HG02840 (cell line): ENCODE measurements around the gene CELSR2.

Experiments
- ATAC-seq: cut with Tn5 transposase; IDR thresholded peaks from one replicate; pipeline ENCODE4 v1.9.1; 2021; ENCODE audit warnings: mild to moderate bottlenecking, moderate library complexity, moderate number of reproducible peaks; ENCODE audit not compliant: unreplicated experiment, low FRiP score

Gene CELSR2

DNA sequence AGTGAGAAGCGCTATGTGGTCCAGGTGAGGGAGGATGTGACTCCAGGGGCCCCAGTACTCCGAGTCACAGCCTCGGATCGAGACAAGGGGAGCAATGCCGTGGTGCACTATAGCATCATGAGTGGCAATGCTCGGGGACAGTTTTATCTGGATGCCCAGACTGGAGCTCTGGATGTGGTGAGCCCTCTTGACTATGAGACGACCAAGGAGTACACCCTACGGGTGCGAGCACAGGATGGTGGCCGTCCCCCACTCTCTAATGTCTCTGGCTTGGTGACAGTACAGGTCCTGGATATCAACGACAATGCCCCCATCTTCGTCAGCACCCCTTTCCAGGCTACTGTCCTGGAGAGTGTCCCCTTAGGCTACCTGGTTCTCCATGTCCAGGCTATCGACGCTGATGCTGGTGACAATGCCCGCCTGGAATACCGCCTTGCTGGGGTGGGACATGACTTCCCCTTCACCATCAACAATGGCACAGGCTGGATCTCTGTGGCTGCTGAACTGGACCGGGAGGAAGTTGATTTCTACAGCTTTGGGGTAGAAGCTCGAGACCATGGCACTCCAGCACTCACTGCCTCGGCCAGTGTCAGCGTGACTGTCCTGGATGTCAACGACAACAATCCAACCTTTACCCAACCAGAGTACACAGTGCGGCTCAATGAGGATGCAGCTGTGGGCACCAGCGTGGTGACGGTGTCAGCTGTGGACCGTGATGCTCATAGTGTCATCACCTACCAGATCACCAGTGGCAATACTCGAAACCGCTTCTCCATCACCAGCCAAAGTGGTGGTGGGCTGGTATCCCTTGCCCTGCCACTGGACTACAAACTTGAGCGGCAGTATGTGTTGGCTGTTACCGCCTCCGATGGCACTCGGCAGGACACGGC lies 2.2 kb downstream of the CELSR2 start:
- ATAC-seq = no peak

DNA sequence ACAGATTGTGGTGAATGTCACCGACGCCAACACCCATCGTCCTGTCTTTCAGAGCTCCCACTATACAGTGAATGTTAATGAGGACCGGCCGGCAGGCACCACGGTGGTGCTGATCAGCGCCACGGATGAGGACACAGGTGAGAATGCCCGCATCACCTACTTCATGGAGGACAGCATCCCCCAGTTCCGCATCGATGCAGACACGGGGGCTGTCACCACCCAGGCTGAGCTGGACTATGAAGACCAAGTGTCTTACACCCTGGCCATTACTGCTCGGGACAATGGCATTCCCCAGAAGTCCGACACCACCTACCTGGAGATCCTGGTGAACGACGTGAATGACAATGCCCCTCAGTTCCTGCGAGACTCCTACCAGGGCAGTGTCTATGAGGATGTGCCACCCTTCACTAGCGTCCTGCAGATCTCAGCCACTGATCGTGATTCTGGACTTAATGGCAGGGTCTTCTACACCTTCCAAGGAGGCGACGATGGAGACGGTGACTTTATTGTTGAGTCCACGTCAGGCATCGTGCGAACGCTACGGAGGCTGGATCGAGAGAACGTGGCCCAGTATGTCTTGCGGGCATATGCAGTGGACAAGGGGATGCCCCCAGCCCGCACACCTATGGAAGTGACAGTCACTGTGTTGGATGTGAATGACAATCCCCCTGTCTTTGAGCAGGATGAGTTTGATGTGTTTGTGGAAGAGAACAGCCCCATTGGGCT lies 3.0 kb downstream of the CELSR2 start:
- ATAC-seq = no peak

DNA sequence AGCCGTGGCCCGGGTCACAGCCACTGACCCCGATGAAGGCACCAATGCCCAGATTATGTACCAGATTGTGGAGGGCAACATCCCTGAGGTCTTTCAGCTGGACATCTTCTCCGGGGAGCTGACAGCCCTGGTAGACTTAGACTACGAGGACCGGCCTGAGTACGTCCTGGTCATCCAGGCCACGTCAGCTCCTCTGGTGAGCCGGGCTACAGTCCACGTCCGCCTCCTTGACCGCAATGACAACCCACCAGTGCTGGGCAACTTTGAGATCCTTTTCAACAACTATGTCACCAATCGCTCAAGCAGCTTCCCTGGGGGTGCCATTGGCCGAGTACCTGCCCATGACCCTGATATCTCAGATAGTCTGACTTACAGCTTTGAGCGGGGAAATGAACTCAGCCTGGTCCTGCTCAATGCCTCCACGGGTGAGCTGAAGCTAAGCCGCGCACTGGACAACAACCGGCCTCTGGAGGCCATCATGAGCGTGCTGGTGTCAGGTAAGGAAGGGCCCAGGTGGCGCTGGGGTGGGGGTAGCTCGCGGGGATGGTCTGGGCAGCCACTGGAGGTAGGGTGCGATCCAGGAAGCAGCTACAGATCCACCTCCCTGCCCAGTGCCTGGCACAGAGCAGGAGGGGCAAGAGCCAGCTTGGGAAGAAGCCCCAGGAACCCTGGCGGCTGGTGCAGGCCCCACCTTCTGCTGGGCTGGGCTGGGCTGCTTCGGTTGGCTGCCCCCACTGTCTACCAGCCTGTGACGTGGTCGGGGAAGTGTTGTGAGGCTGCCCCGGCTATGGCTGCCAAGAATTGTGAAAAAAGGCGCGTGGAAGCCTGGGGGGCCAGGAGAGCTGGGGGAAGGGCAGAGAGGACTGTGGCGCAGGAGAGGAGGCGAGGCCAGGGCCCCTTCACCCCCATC lies 3.8 kb downstream of the CELSR2 start:
- no peak for ATAC-seq

DNA sequence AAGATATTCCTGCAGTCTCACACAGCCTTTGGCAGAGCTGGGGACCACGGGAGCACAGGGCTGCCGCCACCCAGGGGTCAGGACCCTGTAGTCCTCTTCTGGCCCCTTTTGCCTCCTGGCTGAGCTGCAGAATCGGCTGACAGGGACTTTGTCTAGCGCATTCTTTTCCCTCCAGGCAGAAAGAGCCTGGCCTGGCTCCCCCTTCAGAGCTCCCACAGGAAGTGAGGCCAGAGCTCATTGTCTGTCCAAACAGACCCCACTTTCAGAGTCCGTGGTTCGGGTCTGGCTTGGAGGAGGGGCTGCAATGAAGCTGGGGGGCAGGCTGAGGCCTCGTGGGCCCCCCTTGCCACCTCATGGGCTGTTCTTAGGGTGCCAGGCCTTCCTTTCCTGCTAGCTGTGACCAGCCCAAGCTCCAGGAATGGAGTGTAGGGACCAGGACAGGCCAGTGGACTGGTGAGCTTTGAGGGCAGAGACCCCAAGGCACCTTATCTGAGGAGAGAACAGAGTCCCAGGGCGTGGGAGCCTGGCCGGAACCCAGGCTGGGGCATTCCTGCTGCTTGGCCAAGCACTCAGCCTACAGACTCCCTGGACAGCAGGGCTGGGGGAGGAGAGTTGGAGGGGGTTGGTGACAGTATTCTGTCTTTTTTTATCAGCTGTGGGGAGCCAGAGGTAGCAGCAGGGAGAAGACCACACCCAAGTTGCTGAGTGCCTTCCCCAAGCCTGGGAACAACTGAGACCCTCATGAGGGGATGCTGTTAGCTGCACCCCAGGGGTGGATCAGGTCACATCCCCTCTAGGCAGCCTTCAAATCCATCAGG lies 4.7 kb downstream of the CELSR2 start:
- ATAC-seq = no peak

DNA sequence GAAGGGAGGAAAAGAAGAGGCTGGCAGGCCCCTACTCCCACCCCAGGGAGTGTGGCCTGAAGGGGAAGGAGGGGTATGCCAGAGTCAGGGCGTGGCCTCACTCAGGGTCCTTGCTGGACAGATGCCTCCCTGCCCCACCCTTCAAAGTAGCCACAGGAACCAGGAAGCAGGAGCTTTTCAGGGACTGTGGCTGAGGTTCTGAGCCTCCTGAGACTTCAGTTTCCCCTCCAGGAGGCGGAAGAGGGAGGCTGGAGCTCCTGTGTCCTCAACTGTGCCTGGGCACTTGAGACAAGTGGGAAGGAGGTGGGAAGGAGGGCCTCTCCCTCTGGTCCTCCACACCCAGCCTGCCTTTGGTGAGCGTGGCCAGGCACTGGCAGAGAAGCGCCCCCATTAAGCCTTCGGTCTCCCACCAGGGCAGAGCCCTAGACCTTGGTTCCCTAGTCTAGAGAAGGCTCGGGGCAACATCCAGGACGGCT lies 5.3 kb downstream of the CELSR2 start:
- ATAC-seq = no peak

DNA sequence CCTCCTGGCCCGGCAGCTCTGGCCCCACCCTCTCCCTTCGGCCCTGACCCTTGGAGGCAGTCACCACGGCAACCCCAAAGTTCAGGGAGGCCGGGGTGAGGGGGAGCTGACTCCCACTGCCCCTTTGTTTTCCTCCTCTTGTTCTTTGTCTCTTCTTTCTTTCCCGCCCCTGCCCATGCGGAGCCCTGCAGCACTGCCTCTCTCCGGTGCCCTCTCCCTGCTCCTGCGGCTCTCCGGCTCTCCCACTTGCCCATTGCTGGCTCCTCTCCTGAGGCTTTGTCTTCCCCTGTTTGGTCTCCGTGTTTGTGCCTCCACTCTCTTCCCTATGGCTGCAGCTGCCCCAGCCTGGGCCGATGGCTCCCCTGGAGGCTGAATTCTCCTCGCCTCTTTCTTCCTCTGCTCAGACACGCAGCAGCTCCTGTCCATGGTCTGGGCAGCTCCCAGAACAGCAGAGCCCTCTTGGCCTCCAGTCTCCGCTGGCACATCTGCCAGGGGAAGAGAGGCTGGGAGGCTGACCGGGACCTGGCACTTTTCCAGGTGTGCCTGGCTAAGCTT lies 5.8 kb downstream of the CELSR2 start:
- ATAC-seq = no peak

DNA sequence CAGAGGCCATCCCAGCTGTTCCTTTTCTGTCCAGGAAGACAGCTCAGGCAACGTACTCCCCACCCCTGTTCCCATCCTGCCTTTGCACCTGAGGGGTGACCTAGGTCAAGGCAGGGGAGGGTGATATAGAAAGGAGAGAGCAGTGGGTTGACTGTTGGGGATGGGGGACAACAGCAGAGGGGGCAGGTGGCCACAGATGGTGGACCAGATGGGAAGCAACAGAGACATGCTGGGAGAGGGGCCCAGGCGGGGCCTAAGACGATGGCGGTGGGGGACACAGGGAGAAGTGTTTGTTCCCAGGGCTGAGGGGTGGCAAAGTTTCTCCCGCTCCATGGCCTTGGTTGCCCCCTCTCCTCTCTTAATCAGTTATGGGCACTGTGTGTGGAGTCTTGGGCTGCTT lies 6.3 kb downstream of the CELSR2 start:
- ATAC-seq = no peak

DNA sequence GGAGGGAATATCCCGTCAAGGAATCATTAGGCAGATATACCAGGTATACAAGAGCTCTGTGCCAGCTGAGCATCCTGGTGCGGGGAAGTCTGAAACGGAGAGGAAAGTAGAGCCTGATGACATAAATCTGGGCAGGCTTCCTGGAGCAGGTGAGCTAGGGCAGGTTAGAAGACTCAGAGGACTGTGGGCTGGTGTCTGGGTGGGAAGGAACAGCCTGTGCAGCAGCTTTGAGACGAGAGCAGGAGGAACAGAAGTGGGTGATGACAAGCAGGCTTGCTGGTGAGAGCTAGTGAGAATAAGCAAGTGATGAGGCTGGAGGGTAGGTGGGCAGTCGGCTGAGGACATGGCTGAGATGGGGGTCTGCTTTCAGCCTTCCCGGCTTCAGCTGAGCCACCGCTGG lies 6.7 kb downstream of the CELSR2 start:
- no peak for ATAC-seq

DNA sequence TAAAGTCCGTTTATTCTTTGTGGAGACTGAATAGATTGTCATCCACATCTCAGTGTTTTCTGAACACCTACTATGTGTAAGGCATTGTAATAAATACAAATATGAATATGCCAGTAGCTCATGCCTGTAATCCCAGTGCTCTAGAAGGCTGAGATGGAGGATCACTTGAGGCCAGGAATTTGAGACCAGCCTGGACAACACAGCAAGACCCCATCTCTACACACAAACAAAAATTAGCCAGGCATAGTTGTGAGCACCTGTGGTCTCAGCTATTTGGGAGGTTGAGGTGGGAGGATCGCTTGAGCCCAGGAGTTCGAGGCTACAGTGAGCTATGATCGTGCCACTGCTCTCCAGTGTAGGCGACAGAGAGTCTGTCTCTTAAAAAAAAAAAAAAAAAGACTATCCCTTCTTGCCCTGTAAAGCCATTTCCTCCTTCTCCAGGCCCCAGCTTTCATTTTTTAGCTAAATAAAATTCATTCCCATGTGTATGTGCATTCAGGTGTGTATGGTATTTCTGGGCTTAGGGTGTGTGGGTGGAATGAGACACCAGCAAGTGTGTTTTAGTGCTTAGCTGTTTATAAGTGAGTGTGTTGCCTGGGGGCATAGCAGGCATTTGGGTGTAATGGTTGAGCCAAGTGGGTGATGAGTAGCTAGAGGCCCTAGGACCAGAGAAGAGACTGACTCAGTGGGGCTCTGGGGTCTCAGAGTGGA lies 7.8 kb downstream of the CELSR2 start:
- no peak for ATAC-seq

DNA sequence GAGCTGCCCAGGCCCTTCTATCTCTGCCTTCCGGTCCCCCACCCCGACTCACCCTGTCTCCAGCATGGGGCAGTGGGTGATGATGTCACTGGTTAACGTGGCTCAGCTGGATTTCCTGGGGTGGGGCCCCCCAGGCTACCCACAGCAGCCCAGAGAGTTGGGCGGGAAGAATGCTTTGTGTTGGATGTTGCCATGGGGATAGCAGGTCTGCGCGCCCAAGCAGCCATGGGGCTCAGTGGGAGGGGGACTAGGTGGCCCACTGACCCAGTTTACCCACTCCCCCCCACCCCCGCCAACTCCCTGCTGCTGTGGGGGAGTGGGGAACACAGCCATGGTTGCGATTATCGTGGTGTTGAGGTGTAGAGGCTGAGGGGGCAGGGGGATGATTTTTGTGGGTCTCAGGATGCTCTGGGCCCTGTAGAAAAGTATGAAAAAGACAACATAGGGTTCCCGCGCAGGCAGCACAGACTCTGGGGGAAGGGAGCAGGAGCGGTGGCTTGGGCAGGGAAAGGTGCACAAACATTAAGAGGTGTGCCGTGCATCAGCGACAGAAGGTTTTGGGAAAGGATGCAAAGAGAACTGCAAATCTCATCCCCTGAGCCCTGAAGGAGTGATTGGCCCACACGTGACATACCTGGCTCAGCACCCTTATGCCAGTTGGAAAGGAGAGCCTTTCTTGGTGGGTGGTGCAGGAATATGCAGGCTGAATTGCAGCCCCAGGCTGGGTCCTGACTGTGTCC lies 8.5 kb downstream of the CELSR2 start:
- no peak for ATAC-seq

DNA sequence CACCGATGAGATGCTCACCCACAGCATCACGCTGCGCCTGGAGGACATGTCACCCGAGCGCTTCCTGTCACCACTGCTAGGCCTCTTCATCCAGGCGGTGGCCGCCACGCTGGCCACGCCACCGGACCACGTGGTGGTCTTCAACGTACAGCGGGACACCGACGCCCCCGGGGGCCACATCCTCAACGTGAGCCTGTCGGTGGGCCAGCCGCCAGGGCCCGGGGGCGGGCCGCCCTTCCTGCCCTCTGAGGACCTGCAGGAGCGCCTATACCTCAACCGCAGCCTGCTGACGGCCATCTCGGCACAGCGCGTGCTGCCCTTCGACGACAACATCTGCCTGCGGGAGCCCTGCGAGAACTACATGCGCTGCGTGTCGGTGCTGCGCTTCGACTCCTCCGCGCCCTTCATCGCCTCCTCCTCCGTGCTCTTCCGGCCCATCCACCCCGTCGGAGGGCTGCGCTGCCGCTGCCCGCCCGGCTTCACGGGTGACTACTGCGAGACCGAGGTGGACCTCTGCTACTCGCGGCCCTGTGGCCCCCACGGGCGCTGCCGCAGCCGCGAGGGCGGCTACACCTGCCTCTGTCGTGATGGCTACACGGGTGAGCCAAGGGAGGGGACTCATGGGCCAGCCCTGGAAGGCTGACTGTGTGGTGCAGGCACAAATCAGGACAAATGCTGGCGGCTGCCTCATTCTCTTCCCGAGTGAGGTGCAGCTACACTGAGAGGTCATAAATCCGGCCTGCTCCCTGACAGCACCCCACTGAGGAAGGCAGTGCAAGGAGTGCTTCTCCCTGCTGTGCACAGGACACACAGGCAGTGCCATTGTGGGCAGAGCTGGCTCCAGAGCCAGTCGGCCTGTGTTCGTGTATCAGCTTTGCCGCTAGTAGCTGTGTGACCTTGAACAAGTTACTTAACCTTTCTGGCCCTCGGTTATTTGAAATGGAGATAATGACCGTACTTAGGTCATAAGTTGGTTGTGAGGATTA lies 9.4 kb downstream of the CELSR2 start:
- ATAC-seq = no peak

DNA sequence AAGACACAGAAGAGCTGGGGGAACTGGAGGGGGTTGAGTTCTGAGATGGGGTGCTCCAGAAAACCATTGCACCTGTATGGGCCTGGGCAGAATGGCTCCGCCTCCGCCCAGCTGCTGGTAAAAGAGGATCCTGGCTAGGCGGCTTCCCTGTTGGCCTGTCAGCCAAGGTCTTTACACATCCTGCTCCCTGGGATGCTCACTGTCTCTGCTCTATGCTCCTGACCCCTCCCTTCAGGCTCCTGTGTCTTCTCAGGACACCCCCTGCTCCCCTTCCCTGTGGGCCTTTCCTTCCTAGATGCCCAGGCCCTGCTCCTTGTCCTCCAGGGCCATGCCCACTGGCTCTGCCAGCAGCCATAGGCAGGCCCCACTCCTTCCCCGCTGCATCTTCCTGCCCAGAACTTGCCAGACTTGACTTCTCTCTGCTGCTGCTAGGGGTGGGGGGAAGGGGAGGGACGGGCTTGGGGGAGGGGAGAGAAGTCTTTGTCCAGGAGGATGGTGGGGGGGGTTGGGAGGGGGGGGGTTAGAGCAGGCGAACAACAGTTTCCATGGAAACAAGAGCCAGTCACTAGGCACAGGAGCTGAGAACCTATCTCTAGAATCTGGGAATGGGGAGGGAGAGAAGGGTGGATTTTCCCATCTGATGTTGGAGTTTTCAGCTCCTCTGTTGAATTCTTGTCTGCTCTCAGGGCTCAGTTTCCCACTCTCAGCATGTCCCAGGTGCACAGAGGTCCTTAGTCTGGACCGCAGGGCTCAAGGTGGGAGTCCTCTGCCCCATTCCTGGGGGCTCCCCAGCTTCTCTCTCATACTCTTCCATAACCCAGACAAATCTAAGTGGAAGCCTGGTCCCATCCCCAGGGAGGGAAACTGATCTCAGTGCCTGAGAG lies 10.6 kb downstream of the CELSR2 start:
- no peak for ATAC-seq

DNA sequence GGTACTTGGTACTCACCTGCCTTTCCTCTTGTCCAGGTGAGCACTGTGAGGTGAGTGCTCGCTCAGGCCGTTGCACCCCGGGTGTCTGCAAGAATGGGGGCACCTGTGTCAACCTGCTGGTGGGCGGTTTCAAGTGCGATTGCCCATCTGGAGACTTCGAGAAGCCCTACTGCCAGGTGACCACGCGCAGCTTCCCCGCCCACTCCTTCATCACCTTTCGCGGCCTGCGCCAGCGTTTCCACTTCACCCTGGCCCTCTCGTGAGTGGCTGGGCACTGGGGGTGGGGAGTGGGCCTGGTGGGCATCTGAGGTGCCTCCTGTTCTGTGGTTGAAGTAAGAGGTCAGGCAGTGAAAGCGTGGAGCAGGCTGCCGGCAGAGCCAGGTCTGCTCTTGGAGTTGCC lies 11.7 kb downstream of the CELSR2 start:
- ATAC-seq = no peak

DNA sequence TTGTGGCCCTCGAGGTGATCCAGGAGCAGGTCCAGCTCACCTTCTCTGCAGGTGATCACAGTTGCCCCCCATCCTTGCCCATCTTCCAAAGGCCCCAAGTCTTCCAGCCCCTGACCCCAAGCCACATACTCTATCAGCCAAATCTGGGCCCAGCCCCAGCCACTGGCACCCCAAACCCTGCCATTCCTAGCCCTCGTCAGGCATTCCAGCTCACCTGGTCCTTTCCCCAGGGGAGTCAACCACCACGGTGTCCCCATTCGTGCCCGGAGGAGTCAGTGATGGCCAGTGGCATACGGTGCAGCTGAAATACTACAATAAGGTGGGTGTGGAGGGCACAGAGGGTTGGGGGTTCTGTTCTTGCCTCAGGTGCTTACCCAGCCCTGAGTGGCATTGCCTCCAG lies 12.2 kb downstream of the CELSR2 start:
- no peak for ATAC-seq

DNA sequence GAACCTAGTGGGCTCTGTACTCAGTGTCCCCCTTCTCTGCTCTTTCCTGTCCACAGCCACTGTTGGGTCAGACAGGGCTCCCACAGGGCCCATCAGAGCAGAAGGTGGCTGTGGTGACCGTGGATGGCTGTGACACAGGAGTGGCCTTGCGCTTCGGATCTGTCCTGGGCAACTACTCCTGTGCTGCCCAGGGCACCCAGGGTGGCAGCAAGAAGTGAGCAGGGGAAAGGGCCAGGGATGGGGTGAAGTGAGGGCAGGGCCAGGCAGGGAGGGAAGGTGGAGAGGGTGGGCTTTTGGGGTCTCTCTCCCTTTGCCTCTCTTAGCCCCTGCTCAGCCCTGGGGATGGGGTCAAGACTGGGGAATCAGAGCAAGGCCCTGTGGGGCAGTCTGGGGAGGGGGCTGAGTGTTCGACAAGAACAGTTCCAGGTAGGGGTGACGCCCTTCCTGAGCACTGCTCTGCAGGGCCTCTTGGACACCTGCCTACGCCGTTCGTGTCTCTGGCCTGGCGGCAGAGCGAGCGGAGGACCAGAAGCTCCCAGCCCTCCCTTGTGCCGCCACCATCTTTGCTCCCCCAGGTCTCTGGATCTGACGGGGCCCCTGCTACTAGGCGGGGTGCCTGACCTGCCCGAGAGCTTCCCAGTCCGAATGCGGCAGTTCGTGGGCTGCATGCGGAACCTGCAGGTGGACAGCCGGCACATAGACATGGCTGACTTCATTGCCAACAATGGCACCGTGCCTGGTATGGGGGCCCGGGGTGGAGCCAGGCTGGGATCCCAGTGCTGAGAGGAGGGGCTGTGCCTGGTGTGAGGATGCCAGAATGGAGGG lies 13.1 kb downstream of the CELSR2 start:
- no peak for ATAC-seq
